ENCODE results near the gene HHATL.

GRCh38 chr3:42690191-42690590 is 12.4 kb downstream of the HHATL start:
- TF ChIP-seq POLR2A (IDR thresholded peaks at IDR 0.05; ENCODE audit: low read length): no peak
- TF ChIP-seq GATA1 (IDR thresholded peaks at IDR 0.05; ENCODE audit: low read depth, low read length): no peak

Measured in erythroblast (primary cell).